HEK293 (cell line): ENCODE measurements around the gene AGO4.

ENCODE experiments used
- OVOL3 ChIP-seq: fragments of 450-650 bp; formaldehyde crosslinking; IDR thresholded peaks from 2 replicates; pipeline ENCODE4 v1.5.1; 2016; ENCODE audit warnings: missing biosample characterization, missing genetic modification characterization
- SALL2 ChIP-seq: fragments of 450-650 bp; formaldehyde crosslinking; IDR thresholded peaks from 2 replicates; pipeline ENCODE4 v1.5.0; 2017; ENCODE audit warnings: missing biosample characterization, mild to moderate bottlenecking, missing genetic modification characterization, borderline replicate concordance
- ZBTB20 ChIP-seq: fragments of 450-650 bp; formaldehyde crosslinking; IDR thresholded peaks from 2 replicates; pipeline ENCODE4 v1.5.1; 2016; ENCODE audit warnings: missing biosample characterization, missing genetic modification characterization
- ZBTB7A ChIP-seq: fragments of 450-650 bp; formaldehyde crosslinking; IDR thresholded peaks from 2 replicates; pipeline ENCODE4 v1.5.1; 2016; ENCODE audit warnings: low read depth, missing biosample characterization, missing genetic modification characterization
- ZNF169 ChIP-seq: fragments of 450-650 bp; formaldehyde crosslinking; IDR thresholded peaks from 2 replicates; pipeline ENCODE4 v1.5.1; 2016; ENCODE audit warnings: missing biosample characterization, missing genetic modification characterization
- ZNF174 ChIP-seq: fragments of 450-650 bp; formaldehyde crosslinking; IDR thresholded peaks from 2 replicates; pipeline ENCODE4 v1.5.0; 2017; ENCODE audit warnings: missing biosample characterization, mild to moderate bottlenecking, missing genetic modification characterization
- ZNF561 ChIP-seq: fragments of 450-650 bp; IDR thresholded peaks from 2 replicates; pipeline ENCODE4 v1.5.1; 2018; ENCODE audit warnings: missing biosample characterization, missing genetic modification characterization, borderline replicate concordance
- ZNF664 ChIP-seq: fragments of 450-650 bp; formaldehyde crosslinking; IDR thresholded peaks from 2 replicates; pipeline ENCODE4 v1.5.1; 2016; ENCODE audit warnings: missing biosample characterization, missing genetic modification characterization
- TF ChIP-seq, protein P1 (sequence below): fragments of 450-650 bp; formaldehyde crosslinking; IDR thresholded peaks from 2 replicates; pipeline ENCODE4 v1.5.1; 2016; ENCODE audit warnings: missing biosample characterization, missing genetic modification characterization
- TF ChIP-seq, protein P2 (sequence below): sonication (generic); formaldehyde crosslinking; IDR thresholded peaks from 2 replicates; pipeline ENCODE4 v1.8.1; 2022; ENCODE audit warnings: mild to moderate bottlenecking, moderate library complexity, missing genetic modification reagents
- TF ChIP-seq, protein P3 (sequence below): fragments of 450-650 bp; formaldehyde crosslinking; IDR thresholded peaks from 2 replicates; pipeline ENCODE4 v1.5.1; 2016; ENCODE audit warnings: missing biosample characterization, missing genetic modification characterization

DNA sequence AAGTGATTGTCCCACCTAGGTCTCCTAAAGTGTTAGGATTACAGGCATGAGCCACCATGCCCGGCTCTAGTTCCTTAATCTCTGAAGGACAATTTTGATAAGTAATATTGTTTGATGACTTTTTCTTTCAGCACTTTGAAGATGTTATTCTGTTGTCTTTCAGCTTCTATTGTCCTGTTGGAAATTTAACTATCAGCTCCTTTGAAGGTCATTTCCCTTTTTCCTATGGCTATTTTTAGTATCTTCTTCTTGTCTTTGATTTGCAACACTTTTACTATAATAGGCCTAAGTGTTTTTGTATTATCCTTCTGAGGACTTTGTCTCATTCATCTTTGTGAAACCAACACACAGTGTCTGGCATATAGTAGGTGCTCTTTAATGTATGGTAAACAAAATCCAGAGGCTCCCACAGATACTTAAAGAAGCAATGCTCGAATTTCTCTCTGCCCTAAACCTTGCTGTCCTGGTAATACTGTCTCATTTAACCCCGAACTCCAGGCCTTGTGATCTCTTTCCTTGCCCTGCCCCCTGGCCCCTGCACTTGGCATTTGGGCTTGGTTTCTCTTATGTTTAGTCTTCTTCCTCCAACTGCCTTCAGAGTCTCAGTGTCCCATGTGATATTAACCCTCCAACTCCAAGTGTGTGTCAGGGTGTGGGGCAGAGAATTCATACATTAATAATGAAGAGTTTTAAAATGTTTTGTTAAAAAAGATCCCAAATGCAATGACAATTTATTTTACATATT lies 56.2 kb downstream of the AGO4 start:
- TF ChIP-seq ZNF174: no peak
- TF ChIP-seq ZNF561 (tag by site-specific recombination): no peak
- TF ChIP-seq, protein P1, sequence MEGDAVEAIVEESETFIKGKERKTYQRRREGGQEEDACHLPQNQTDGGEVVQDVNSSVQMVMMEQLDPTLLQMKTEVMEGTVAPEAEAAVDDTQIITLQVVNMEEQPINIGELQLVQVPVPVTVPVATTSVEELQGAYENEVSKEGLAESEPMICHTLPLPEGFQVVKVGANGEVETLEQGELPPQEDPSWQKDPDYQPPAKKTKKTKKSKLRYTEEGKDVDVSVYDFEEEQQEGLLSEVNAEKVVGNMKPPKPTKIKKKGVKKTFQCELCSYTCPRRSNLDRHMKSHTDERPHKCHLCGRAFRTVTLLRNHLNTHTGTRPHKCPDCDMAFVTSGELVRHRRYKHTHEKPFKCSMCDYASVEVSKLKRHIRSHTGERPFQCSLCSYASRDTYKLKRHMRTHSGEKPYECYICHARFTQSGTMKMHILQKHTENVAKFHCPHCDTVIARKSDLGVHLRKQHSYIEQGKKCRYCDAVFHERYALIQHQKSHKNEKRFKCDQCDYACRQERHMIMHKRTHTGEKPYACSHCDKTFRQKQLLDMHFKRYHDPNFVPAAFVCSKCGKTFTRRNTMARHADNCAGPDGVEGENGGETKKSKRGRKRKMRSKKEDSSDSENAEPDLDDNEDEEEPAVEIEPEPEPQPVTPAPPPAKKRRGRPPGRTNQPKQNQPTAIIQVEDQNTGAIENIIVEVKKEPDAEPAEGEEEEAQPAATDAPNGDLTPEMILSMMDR: no peak
- TF ChIP-seq, protein P2, sequence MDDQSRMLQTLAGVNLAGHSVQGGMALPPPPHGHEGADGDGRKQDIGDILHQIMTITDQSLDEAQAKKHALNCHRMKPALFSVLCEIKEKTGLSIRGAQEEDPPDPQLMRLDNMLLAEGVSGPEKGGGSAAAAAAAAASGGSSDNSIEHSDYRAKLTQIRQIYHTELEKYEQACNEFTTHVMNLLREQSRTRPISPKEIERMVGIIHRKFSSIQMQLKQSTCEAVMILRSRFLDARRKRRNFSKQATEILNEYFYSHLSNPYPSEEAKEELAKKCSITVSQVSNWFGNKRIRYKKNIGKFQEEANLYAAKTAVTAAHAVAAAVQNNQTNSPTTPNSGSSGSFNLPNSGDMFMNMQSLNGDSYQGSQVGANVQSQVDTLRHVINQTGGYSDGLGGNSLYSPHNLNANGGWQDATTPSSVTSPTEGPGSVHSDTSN (CRISPR knock-in tag): no peak
- TF ChIP-seq, protein P3, sequence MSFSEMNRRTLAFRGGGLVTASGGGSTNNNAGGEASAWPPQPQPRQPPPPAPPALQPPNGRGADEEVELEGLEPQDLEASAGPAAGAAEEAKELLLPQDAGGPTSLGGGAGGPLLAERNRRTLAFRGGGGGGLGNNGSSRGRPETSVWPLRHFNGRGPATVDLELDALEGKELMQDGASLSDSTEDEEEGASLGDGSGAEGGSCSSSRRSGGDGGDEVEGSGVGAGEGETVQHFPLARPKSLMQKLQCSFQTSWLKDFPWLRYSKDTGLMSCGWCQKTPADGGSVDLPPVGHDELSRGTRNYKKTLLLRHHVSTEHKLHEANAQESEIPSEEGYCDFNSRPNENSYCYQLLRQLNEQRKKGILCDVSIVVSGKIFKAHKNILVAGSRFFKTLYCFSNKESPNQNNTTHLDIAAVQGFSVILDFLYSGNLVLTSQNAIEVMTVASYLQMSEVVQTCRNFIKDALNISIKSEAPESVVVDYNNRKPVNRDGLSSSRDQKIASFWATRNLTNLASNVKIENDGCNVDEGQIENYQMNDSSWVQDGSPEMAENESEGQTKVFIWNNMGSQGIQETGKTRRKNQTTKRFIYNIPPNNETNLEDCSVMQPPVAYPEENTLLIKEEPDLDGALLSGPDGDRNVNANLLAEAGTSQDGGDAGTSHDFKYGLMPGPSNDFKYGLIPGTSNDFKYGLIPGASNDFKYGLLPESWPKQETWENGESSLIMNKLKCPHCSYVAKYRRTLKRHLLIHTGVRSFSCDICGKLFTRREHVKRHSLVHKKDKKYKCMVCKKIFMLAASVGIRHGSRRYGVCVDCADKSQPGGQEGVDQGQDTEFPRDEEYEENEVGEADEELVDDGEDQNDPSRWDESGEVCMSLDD (tag by site-specific recombination): no peak
- no peak for TF ChIP-seq SALL2 (tag by site-specific recombination)
- TF ChIP-seq OVOL3: no peak
- no peak for TF ChIP-seq ZNF169 (tag by site-specific recombination)
- TF ChIP-seq ZNF664 (tag by site-specific recombination): no peak
- no peak for TF ChIP-seq ZBTB7A
- no peak for TF ChIP-seq ZBTB20 (tag by site-specific recombination)
